ENCODE results near the gene CELF5.
"Not testable (repeated sequence)": the region's sequence is repeated elsewhere in the genome, so short reads cannot be mapped to it uniquely, and the experiment has no call there.

The CELF5 gene

GRCh38 chr19:3325451-3325850, 101.0 kb downstream of the CELF5 start:
- no peak for DNase-seq

- no peak for DNase-seq
These were observed 104.3 kb downstream of the CELF5 start for GRCh38 chr19:3328743-3329142.

GRCh38 chr19:3330047-3330446, 105.6 kb downstream of the CELF5 start:
- no peak for DNase-seq

- not testable (repeated sequence) for DNase-seq
These were observed 107.8 kb downstream of the CELF5 start for GRCh38 chr19:3332232-3332631.

GRCh38 chr19:3333020-3333583, 108.6 kb downstream of the CELF5 start:
- DNase-seq: no peak

- DNase-seq: no peak
These were observed 109.2 kb downstream of the CELF5 start for GRCh38 chr19:3333662-3334061.

- not testable (repeated sequence) for DNase-seq
These were observed 110.4 kb downstream of the CELF5 start for GRCh38 chr19:3334749-3335430.

- DNase-seq: no peak
These were observed 111.2 kb downstream of the CELF5 start for GRCh38 chr19:3335431-3336350.

GRCh38 chr19:3336351-3336679, 111.9 kb downstream of the CELF5 start:
- DNase-seq: no peak

GRCh38 chr19:3336680-3337523, 112.4 kb downstream of the CELF5 start:
- no peak for DNase-seq

- peak; percentile 53 for DNase-seq
These were observed 114.2 kb downstream of the CELF5 start for GRCh38 chr19:3338541-3339181.

- no peak for DNase-seq
These were observed 115.9 kb downstream of the CELF5 start for GRCh38 chr19:3340340-3340739.

GRCh38 chr19:3342246-3342645, 117.8 kb downstream of the CELF5 start:
- no peak for DNase-seq

GRCh38 chr19:3342962-3343361, 118.5 kb downstream of the CELF5 start:
- DNase-seq: not testable (repeated sequence)

GRCh38 chr19:3343619-3344502, 119.4 kb downstream of the CELF5 start:
- DNase-seq: peak; percentile 67

GRCh38 chr19:3344608-3345598, 120.4 kb downstream of the CELF5 start:
- no peak for DNase-seq

- DNase-seq: no peak
These were observed 121.5 kb downstream of the CELF5 start for GRCh38 chr19:3345850-3346460.

Data from stimulated activated CD4-positive, alpha-beta T cell treated with anti-CD3 and anti-CD28 coated beads, Interleukin-15, amount 100 ng/mL, for 24 hours (primary cell).